Thymus (tissue), 11 donors: ENCODE results near the gene HOXB4. TPM values are rescaled to one million over a fixed set of nuclear protein-coding genes. Genes with fewer than 3 reads are reported as not detected.

Experiments
- DNase-seq, 9 donors: peaks; one replicate each; pipeline ENCODE4 v3.0.0-alpha.2; 2013; ENCODE audit warnings: low spot score in 9 of 9, low read depth in 6 of 9, missing footprints in 1 of 9
- H3K27ac ChIP-seq, 2 donors: one replicate each; pipeline ENCODE4 v1.5.1; 2013; ENCODE audit warnings: control low read depth in 1 of 2, low read depth in 1 of 2, low read length in 1 of 2, mild to moderate bottlenecking in 1 of 2, moderate library complexity in 1 of 2
- H3K27me3 ChIP-seq, 2 donors: one replicate each; pipeline ENCODE4 v1.5.1; 2013; ENCODE audit warnings: low read length in 1 of 2; ENCODE audit not compliant: control insufficient read depth in 2 of 2, insufficient read depth in 1 of 2
- H3K36me3 ChIP-seq, 2 donors: one replicate each; pipeline ENCODE4 v1.5.1; 2013; ENCODE audit warnings: low read length in 1 of 2, mild to moderate bottlenecking in 1 of 2, moderate library complexity in 1 of 2; ENCODE audit not compliant: control insufficient read depth in 2 of 2, insufficient read depth in 2 of 2
- H3K4me1 ChIP-seq, 2 donors: one replicate each; pipeline ENCODE4 v1.5.1; 2013; ENCODE audit warnings: low read length in 2 of 2; ENCODE audit not compliant: control insufficient read depth in 2 of 2, insufficient read depth in 2 of 2
- H3K4me3 ChIP-seq, 2 donors: one replicate each; pipeline ENCODE4 v1.5.1; 2013; ENCODE audit warnings: low read length in 2 of 2, control low read depth in 1 of 2, mild to moderate bottlenecking in 1 of 2
- H3K9me3 ChIP-seq, 2 donors: one replicate each; pipeline ENCODE4 v1.5.1; 2013; ENCODE audit warnings: low read length in 1 of 2, mild to moderate bottlenecking in 1 of 2; ENCODE audit not compliant: control insufficient read depth in 2 of 2, insufficient read depth in 1 of 2
- WGBS: extraction: QIAGEN DNeasy Blood & Tissue Kit; methylation state at CpG from one replicate; pipeline ENCODE4 v1.1.7; 2013; 5-methylcytosine and 5-hydroxymethylcytosine counted together
- polyA plus RNA-seq: library from polyadenylated mRNA; stranded (reverse); fragments of 200-250 nt; gene quantifications from one replicate; pipeline ENCODE4 v1.2.3, GENCODE V29; 2013
- total RNA-seq: library from RNA; stranded (reverse); fragments of 120-200 nt; gene quantifications from one replicate; pipeline ENCODE4 v1.2.4, GENCODE V29; 2013
- donor health status: healthy.

The HOXB4 gene
- total and polyA plus RNA-seq, 2 donors: 0.90 to 1.5 TPM

DNA sequence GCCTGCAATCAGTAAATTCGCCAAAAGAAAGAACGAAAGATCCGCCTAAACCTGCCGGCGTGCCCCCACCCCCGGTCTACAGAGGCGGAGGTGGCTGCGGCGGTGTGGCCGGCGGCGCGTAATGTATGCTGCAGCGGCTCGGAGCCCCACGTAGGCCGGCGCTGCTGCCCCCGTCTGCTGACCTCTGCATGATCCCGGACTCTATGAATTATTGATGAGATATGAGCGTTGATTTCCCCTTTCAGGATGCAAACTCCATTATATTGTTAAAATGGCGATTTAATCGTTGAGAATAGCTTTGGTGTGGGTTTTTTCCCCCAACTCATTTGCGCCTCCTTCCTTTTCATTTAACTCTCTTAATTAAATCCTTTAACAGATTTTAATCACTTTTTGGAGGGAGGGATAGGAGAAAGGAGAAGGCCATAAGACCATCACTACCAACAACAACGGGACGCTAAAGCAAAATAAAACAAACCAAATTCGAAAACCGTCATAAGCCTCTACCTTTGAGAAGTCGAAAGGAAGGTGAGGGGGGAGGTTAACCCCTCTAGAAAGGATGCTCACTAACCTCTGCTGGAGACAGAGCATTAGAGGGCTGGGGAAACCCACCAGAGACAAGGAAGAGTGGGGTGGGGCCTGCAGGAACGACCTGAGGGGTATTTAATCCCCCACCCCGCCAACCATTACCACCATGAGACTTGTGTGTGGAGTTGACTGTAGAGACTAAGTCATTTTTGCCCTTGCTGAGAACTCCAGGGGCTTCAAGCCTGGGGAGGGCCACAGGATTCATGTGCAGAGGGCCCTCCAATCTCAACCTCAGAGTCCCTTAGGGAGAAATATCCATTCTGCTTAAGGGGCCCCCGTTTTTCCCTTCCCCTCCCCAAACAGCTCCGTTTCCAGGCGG is 8.5 kb upstream of the HOXB4 start:
- DNase-seq: no peak
- peak overlapping the region in 1 of 2 donors; percentile 52 for H3K4me3 ChIP-seq
- WGBS: 7% methylated on average over 34 of the region's 34 CpGs
- peaks cover 0 to 12% of the 10 kb centered on the region in 2 donors for H3K9me3 ChIP-seq
- H3K27ac ChIP-seq: no peak overlapping the region
- H3K36me3 ChIP-seq: no peaks in the 10 kb centered on the region
- peaks cover 10 to 19% of the 10 kb centered on the region in 2 donors for H3K4me1 ChIP-seq
- peaks cover 96 to 100% of the 10 kb centered on the region in 2 donors for H3K27me3 ChIP-seq

DNA sequence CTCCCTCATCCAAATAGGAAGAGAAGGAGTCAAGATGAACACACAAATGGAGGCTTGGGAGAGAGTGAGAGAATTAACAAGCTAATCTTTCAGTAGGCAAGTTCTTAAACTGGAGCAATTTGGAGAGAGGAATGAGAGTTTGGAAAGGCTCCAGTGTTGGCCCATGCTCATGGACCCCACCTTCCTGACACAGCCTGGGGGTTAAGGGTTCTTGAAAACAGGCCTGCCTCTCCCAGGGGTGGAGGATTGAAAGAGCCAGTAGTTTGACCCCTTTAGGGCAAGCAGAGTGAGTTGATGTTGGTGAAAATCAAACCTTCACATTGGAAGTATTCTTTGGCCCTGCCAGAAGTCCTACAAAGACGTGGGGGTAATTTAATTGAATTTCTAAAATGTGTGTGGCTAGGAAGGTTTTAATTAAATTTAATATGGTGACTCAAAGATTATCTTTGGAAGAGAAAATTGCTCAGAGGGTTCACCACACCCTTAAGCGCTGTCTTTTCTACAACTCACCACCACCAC is 6.1 kb upstream of the HOXB4 start:
- Histone ChIP-seq H3K27ac (no peak overlapping the region), H3K4me1 (peaks cover 10 to 23% of the 10 kb centered on the region in 2 donors), H3K27me3 (peaks cover 96 to 100% of the 10 kb centered on the region in 2 donors), H3K36me3 (no peaks in the 10 kb centered on the region), H3K4me3 (no peak overlapping the region), H3K9me3 (peaks cover 0 to 13% of the 10 kb centered on the region in 2 donors)
- DNase-seq: no peak
- WGBS: 81% methylated on average over 2 of the region's 2 CpGs

DNA sequence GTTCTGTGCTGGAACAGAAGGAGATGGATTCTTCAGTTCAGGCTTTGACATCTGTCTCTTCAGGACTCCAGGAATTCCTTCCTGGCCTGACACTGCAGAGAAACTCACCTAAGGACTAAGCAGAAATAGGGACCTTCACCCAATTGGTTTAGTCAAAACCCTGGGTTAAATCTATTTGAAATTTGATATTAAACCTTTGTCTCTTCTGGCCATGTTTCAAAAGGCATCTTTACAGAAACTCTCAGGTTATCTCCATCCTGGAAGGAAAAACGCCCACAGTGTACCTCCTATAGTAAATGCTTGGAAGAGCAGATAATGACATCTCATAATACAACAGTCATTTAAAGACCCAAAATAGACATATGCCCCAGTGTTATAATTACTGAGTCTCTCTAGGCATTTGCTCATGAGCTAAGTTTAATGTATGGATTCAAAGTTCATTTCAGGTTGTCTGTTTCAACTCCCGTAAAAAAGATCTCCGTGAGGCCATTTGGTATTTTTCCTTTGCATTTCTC is 5.6 kb upstream of the HOXB4 start:
- H3K4me1 ChIP-seq: peaks cover 15 to 28% of the 10 kb centered on the region in 2 donors
- WGBS: 94% methylated on average over 3 of the region's 3 CpGs

DNA sequence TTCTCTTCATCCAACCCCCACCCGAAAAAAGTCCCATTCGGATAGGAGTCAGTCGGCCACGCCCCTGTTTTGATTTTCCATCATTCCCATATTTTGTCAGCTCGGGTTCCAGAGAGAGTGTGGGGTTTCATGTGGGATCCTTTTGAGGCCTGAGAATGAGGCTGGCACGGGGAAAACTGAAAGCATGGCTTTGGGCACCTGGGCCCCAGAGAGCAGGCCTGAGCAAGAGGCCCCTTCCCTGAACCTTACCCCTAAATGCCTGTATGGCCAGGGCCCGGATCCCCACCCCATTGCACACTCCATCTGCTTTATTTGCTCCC is 4.6 kb upstream of the HOXB4 start:
- H3K4me1 ChIP-seq: peaks cover 18 to 31% of the 10 kb centered on the region in 2 donors
- no peak overlapping the region for H3K27ac ChIP-seq
- no peak overlapping the region for H3K4me3 ChIP-seq

More for the DNA sequence above, 5.6 kb upstream of the HOXB4 start:
- no peak for DNase-seq
- Histone ChIP-seq H3K36me3 (no peaks in the 10 kb centered on the region), H3K4me3 (no peak overlapping the region), H3K9me3 (peaks cover 0 to 13% of the 10 kb centered on the region in 2 donors), H3K27ac (no peak overlapping the region), H3K27me3 (peaks cover 96 to 100% of the 10 kb centered on the region in 2 donors)

DNA sequence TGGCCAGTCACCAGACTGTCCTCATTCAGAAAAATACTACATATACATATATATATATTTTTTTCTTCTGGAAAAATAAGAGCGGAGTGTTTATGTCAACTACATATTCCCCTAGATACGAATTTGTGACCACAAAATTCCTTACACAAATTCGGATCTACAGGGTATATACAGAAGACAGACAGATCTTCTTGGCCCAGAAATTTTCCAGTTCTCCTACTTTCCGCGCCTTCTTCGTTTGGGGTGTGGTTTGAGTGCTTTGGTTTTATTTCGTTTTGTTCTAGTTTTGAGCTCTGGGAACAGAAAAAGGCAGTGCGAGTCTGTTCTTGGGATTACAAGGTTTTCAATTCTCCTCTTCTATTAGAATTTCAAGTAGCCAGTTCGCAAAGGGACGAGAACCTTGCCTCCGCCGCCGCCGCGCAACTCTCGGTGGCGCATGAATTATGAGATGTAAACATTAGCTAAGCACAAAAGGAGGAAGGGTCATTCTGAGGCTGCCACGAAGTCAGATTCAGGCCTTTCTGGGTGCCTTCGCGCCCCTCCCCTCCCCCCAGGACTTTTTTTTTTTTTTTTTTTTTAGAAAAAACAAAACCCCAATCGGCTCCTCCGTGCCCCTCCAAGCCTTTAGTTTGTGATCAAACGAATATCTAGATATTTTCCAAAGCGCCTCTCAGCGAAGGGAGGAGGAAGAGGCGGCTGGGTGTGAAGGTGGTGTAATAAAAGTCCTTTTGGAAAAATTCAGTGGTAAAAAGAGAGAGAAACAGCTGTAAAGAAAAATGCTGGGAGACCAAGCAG is 1.8 kb upstream of the HOXB4 start:
- Histone ChIP-seq H3K36me3 (no peaks in the 10 kb centered on the region), H3K9me3 (peaks cover 0 to 7% of the 10 kb centered on the region in 2 donors), H3K27me3 (peaks cover 84 to 96% of the 10 kb centered on the region in 2 donors), H3K4me1 (peaks cover 20 to 27% of the 10 kb centered on the region in 2 donors), H3K4me3 (no peak overlapping the region), H3K27ac (no peak overlapping the region)
- WGBS: 37% methylated on average over 26 of the region's 26 CpGs
- DNase-seq: peak in 1 of 9 donors; percentile 46

More for the DNA sequence above, 4.6 kb upstream of the HOXB4 start:
- 33% methylated on average over 7 of the region's 7 CpGs for WGBS
- Histone ChIP-seq H3K36me3 (no peaks in the 10 kb centered on the region), H3K27me3 (peaks cover 91 to 97% of the 10 kb centered on the region in 2 donors), H3K9me3 (peaks cover 0 to 13% of the 10 kb centered on the region in 2 donors)
- no peak for DNase-seq

DNA sequence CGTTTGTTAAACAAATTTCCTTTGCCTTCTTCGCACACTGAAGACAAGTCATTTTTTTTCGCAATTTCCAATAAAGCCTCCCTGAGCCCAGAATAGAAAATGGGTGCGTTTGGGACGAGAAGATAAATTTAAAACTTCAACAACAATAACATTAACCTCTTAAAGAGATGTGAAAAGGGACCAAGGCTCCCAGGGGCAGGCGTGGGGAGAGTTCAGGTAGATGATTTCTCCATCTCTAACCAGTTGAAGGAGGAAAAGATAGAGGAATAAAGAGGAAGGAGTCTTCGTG is 1.3 kb upstream of the HOXB4 start:
- DNase-seq: peak in 1 of 9 donors; percentile 47
- 44% methylated on average over 7 of the region's 7 CpGs for WGBS
- no peak overlapping the region for H3K27ac ChIP-seq
- H3K4me1 ChIP-seq: peaks cover 19 to 25% of the 10 kb centered on the region in 2 donors
- H3K27me3 ChIP-seq: peaks cover 79 to 93% of the 10 kb centered on the region in 2 donors
- H3K36me3 ChIP-seq: no peaks in the 10 kb centered on the region
- H3K4me3 ChIP-seq: peak overlapping the region in 1 of 2 donors; percentile 86
- H3K9me3 ChIP-seq: peaks cover 0 to 6% of the 10 kb centered on the region in 2 donors

DNA sequence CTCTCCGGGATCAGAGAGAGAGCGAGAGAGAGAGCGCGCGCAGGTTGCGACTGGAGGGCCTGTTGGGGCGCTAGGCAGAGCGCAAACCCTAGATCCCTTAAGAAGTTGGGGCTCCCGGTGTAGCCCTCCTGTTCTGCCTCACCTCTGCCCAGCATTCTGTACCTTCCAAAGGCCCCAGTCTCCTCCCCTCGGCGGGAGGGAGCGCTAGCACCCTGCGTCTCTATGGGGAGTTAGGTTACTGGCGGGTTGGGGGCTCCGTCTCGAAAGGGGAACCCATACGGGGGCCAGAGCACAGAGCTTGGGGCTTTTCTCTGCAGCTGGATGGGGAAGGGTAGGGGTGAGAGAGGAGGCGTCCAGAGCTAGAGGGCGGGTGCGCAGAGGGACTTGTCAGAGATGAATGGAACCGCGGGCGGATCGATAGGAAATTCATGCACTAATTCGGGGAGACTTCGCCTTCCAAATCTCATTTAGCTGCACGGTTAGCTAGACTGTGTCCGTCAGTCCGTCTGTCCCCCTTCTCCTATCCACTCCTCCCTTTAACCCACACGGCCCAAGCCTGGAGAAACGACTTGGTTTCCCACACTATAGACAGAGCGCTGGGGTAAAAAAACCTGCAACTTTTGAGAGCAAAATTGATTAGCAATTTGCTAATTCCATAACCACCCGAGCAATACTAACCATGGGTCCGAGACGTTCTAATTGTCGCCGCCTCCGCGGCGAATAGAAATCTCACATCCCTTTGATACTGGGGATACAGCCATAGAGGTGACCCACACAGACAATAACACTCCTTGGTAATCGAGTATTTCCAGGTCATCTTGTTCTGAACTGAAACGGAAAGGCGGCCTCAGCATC is 693 bp upstream of the HOXB4 start:
- H3K36me3 ChIP-seq: no peaks in the 10 kb centered on the region
- H3K27me3 ChIP-seq: peaks cover 74 to 93% of the 10 kb centered on the region in 2 donors
- 11% methylated on average over 43 of the region's 43 CpGs for WGBS
- H3K27ac ChIP-seq: peak overlapping the region in 1 of 2 donors; percentile 18
- DNase-seq: peak in 3 of 9 donors; percentile 33 to 65 (median 50)
- H3K4me3 ChIP-seq: peak overlapping the region; percentile 73 to 86
- peaks cover 0 to 6% of the 10 kb centered on the region in 2 donors for H3K9me3 ChIP-seq
- peaks cover 19 to 27% of the 10 kb centered on the region in 2 donors for H3K4me1 ChIP-seq

DNA sequence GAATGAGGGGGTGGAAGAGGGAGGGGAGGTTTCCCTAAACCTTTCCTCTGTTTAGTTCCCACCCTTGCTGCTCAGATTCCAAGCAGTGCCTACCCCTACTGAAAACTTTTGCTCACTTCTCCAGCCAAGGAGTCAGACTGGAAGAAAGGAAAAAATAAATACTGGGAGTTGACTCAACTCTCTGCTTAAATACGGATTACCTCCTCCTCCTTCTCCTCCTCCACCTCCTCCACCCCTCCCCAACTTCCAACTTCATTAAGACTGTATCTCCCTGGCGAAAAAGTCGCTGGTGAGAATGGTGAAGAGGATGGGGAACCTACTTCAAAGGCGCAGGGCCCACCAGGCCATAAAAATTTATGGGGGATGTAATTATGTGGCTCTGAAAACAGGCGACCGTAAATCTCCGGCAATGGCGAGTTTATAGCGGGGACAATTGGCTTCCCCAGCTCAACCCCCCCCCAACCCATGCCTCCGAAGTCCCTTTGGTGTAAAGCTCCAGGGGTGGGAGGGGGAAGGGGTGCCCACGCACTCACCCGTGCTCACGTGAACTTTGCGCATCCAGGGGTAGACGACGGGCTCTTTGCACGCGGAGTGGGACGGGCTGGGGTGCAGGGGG is 712 bp downstream of the HOXB4 start:
- peaks cover 60 to 88% of the 10 kb centered on the region in 2 donors for H3K27me3 ChIP-seq
- H3K4me1 ChIP-seq: peaks cover 19 to 33% of the 10 kb centered on the region in 2 donors
- peak overlapping the region in 1 of 2 donors; percentile 27 for H3K27ac ChIP-seq
- H3K9me3 ChIP-seq: peaks cover 0 to 6% of the 10 kb centered on the region in 2 donors
- peak overlapping the region; percentile 45 to 86 for H3K4me3 ChIP-seq
- no peaks in the 10 kb centered on the region for H3K36me3 ChIP-seq
- WGBS: 4% methylated on average over 19 of the region's 19 CpGs
- DNase-seq: peak in 1 of 9 donors; percentile 38
